Activated T-cell treated with anti-CD3 and anti-CD28 coated beads, Interleukin-2, amount 50 U/mL, for 24 hours (primary cell): ENCODE data around the gene KCNJ6.

Experiments
- DNase-seq: peaks from one replicate; pipeline ENCODE4 v3.0.0-alpha.2; 2020
- H3K27ac Mint-ChIP-seq: 2 replicates; pipeline ENCODE4 v1.8.0; 2020; ENCODE audit warnings: mild to moderate bottlenecking, mixed read lengths
- H3K27me3 Mint-ChIP-seq: 2 replicates; pipeline ENCODE4 v1.8.0; 2020; ENCODE audit warnings: mixed read lengths
- H3K36me3 Mint-ChIP-seq: 2 replicates; pipeline ENCODE4 v1.8.0; 2020; ENCODE audit warnings: low read depth, mixed read lengths
- H3K4me1 Mint-ChIP-seq: 2 replicates; pipeline ENCODE4 v1.8.0; 2020; ENCODE audit warnings: low read depth, mixed read lengths
- H3K4me3 Mint-ChIP-seq: 2 replicates; pipeline ENCODE4 v1.8.0; 2020; ENCODE audit warnings: mild to moderate bottlenecking, moderate library complexity, mixed read lengths
- H3K9me3 Mint-ChIP-seq: 2 replicates; pipeline ENCODE4 v1.8.0; 2020; ENCODE audit warnings: mixed read lengths

KCNJ6 gene

DNA sequence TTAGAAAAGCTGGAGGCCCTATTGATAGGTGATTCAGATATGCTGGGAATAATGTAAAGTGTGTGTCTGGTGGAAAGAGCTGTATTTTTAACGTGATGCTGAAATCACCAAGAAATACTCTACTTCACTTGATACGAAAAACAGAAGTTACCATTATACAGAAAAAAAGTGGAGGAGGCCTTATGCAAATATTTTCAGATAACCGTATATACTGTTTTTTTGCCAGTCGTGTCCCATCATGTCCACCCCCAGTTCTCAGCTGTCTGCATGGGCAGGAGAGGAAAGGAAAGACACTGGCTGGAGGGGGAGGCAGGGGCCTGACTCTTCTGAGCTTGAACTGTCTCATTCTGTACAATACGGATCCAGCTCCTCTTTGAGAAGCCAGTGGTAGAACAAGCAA is 51.1 kb downstream of the KCNJ6 start:
- Mint-ChIP-seq H3K36me3 (no peaks in the 10 kb centered on the region), H3K27me3 (peaks cover 21% of the 10 kb centered on the region), H3K27ac (no peak overlapping the region), H3K4me1 (no peaks in the 10 kb centered on the region), H3K4me3 (no peak overlapping the region), H3K9me3 (no peaks in the 10 kb centered on the region)
- DNase-seq: no peak

DNA sequence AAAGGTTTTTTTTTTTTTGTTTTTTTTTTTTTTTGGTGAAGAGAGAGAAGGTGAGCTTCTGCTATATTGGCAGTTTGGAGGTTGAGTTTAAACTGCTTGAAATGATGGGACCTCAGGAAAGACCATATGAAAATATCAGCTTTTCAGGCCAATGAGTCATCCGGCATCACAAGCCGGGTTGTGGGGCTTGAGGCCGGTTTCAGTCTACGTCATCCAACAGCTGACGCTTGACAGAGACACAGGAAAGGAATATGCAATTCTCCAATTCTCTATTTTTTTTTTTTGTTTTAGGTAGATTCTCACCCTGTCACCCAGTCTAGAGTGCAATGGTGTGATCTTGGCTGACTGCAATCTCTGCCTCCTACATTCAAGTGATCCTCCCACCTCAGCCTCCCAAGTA is 52.4 kb downstream of the KCNJ6 start:
- Mint-ChIP-seq H3K9me3 (no peaks in the 10 kb centered on the region), H3K27ac (no peak overlapping the region), H3K4me3 (no peak overlapping the region), H3K36me3 (no peaks in the 10 kb centered on the region), H3K4me1 (no peaks in the 10 kb centered on the region), H3K27me3 (peaks cover 26% of the 10 kb centered on the region)
- DNase-seq: no peak

DNA sequence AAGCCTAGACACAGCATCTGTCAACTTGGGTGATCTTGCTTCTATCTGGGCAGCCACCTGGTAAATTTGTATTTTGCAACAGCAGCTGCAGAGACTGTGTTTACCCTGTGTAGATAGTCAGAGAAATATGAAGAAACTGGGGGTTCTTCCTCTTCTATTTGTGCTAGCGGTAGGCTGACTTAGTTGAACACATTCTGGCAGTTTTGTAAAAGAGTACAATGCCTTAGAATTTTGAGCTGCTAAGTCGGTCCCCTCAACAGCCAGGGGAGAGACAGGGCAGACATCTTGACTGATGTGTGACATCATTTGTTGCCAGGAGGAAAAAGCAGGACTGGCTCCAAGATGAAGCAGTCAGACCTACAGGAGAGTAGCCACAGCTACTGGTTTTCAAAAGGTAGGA is 53.7 kb downstream of the KCNJ6 start:
- Mint-ChIP-seq H3K4me3 (no peak overlapping the region), H3K36me3 (no peaks in the 10 kb centered on the region), H3K27ac (no peak overlapping the region), H3K4me1 (no peaks in the 10 kb centered on the region), H3K27me3 (peaks cover 22% of the 10 kb centered on the region), H3K9me3 (no peaks in the 10 kb centered on the region)
- no peak for DNase-seq

DNA sequence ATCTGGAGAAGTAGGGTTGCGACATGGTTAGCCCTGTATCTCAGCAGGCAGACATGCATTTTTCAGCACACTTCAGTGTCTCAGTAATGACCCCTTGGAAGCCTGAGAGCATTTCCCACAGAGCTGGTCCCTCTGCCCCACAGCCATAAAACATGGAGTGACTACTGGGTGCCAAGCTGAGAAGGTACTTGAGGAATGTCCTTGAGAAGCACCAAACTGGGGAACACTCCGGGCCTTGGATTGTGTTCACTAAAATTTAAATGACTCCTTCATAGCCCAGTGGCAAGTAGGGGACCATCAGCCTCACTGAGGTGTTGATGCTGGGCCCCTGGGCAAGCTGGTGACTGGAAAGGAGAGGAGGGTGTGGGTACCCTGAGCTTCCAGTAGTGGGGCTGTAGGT is 54.7 kb downstream of the KCNJ6 start:
- Mint-ChIP-seq H3K9me3 (no peaks in the 10 kb centered on the region), H3K4me1 (no peaks in the 10 kb centered on the region), H3K36me3 (no peaks in the 10 kb centered on the region), H3K27me3 (peaks cover 22% of the 10 kb centered on the region), H3K4me3 (no peak overlapping the region), H3K27ac (no peak overlapping the region)
- no peak for DNase-seq

DNA sequence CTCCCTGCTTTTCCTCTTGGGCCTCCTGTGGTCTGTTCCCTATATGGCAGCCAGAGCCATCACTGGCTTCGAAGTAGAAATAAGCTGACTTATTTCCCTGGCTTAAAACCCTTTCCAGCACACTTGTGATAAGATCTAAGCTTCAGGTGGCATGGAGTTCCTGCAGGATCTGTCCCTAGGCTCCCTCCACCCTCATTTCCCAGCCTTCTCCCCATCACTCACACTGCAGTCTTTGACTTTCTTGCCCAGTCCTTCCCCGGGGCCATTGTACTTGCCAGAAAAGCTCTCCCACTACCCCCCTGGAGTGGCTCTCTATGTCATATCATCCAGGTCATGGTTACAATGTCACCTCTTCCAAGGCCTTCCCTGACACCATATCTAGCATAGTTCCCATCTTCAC is 55.8 kb downstream of the KCNJ6 start:
- Mint-ChIP-seq H3K36me3 (no peaks in the 10 kb centered on the region), H3K9me3 (no peaks in the 10 kb centered on the region), H3K4me3 (no peak overlapping the region), H3K4me1 (no peaks in the 10 kb centered on the region), H3K27ac (no peak overlapping the region), H3K27me3 (peaks cover 18% of the 10 kb centered on the region)
- DNase-seq: no peak

DNA sequence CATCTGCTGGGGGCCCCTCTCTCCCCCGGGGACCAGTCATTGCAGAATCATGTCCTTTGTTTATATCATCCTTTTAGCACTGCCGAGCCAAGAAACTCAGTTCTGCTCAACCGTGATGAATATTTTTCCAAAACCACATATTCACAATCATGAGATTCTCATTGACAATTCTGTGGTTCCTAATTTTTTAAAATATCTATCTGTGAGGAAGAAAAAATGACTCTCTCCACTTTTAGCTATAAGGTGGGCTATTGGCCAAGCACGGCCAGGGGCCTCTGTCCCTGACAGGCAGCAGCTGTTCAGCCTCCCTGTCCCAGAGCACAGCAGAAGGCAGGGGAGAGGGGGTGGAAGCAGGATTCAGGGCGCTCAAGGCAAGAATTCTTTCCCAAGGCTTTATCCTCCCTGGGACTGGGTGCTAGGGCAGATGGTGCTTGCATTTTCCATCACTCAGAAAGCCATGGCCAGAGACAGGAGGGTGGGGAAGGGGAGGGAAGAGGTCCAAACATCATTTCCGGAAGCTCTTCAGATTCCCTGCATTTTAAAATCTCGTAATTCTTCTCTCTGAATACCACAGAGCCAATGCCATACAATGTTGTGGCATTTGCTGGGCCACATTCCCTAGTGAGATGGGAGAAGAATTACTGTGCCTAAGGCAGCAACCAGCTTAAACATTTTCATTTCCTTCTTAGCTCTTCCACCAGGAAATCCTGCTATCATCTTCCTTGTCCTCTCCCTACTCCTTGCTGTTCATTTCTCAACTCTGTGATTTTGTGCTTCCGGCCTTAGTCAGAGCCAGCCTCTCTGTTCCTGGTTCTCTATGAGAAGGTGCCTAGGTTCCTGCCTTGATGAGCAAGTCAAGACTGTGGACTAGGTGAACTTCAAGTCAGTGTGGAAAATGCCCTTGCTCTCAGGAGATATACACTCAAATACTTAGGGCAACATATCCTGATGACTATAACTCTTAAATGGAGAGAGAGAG is 60.3 kb downstream of the KCNJ6 start:
- Mint-ChIP-seq H3K27me3 (peaks cover 13% of the 10 kb centered on the region), H3K27ac (no peak overlapping the region), H3K4me3 (no peak overlapping the region), H3K9me3 (peaks cover 12% of the 10 kb centered on the region), H3K4me1 (no peaks in the 10 kb centered on the region), H3K36me3 (no peaks in the 10 kb centered on the region)
- DNase-seq: no peak

DNA sequence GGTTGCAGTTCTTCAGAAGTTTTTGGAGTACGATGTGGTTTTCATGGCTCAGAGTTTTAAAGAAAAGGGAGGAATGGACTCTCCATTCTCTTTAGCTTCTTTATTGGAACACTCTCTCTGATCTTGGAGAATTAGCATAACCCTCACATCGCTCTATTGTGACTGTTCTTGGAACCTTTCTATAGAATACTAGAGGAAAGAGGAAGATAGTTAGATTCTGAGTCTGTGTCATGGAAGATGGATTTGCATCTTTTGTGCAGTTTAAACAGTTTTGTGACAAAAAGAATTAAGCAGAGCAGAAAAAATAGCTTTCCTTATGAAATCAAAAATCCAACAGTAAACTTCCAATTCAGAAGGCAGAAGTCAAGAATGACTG is 61.0 kb downstream of the KCNJ6 start:
- Mint-ChIP-seq H3K27ac (no peak overlapping the region), H3K36me3 (no peaks in the 10 kb centered on the region), H3K27me3 (peaks cover 8% of the 10 kb centered on the region), H3K9me3 (peaks cover 12% of the 10 kb centered on the region), H3K4me3 (no peak overlapping the region), H3K4me1 (no peaks in the 10 kb centered on the region)
- DNase-seq: no peak

DNA sequence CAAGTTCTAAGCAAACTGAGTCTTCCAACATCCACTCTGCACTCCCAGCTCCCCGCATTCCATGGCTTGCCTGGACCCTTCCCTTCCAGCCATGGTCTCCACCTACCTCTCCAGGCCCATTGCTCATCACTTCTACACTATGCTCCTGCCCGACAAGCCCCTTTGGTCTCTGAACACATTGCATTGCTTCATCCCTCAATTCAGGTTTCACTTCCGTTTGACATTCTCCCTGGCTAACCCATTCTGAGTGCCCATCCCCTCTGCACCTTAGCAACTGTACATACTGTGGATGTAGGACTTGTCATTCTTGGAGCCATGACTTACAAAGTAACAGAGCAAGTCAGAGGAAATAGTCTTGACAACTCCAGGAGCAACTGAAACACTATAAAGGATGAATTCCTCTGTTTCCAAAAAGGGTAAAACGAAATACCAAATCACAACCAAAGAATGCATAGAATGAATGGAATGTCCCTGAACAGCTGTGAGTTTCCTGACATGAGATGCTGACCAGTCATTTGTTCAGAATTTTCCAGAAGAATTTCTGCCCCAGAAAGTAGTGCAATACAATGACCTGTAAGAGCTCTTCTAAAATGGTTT is 66.7 kb downstream of the KCNJ6 start:
- Mint-ChIP-seq H3K9me3 (peaks cover 12% of the 10 kb centered on the region), H3K27me3 (peaks cover 23% of the 10 kb centered on the region), H3K36me3 (no peaks in the 10 kb centered on the region), H3K4me1 (no peaks in the 10 kb centered on the region), H3K4me3 (no peak overlapping the region), H3K27ac (no peak overlapping the region)
- DNase-seq: no peak

DNA sequence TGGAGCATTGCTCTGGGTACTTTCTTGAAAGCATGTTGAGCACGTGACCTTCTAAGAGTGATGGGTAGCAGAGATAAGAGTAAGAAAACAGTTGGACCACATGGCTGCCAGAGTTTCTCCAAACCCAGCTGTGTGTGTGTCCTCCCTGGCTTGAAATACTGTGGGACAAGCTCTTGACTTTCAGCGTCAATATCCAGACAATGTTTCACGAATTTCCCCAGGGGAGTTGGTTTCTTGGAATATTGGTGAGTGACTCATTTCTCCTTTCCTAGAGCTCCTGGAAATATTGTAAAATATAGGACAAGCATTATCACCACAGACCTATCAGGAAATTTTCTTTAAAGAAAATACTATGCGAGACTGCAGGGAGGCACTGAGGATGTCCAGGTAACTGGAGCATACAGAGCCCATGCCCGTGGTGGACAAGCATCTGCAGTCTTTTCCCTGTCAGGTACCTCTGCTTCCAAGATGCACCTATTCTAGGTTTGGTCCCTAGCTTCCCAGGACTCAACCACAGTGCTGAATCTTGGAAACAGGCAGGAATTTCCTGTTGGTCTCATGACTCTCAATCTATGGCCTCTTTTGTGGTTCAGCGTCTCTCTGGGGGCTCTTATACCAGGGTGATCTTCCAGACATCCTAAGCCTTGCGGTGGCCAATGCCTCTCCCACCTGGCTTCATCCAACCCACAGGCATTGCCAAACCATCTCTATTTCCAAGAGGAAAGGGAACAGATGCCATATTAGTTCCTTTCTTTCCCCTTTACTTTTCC is 67.4 kb downstream of the KCNJ6 start:
- Mint-ChIP-seq H3K27me3 (peaks cover 23% of the 10 kb centered on the region), H3K9me3 (peaks cover 9% of the 10 kb centered on the region), H3K27ac (no peak overlapping the region)

DNA sequence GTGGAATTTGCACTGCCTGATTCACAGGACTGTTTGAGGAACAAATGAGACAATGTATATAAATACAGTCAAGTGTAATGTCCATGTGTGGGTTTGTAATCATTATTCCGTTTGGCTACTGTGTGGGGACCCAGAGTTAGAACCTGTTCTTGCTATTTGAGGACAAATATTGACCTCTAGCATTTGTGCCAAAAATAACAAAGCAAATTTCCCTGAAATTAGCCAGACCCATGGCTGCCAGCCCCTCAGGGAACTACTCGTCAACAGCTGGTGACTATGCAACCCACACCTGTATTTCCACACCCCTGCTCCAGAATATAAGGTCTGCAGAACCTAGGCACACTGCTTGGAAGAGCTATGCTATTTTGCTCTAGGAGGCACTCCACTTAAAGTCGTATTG is 70.7 kb downstream of the KCNJ6 start:
- H3K9me3 Mint-ChIP-seq: no peaks in the 10 kb centered on the region
- no peaks in the 10 kb centered on the region for H3K4me1 Mint-ChIP-seq
- no peak overlapping the region for H3K27ac Mint-ChIP-seq
- H3K4me3 Mint-ChIP-seq: no peak overlapping the region
- peaks cover 20% of the 10 kb centered on the region for H3K27me3 Mint-ChIP-seq
- no peaks in the 10 kb centered on the region for H3K36me3 Mint-ChIP-seq
- no peak for DNase-seq

More for the DNA sequence above, 67.4 kb downstream of the KCNJ6 start:
- Mint-ChIP-seq H3K4me1 (no peaks in the 10 kb centered on the region), H3K36me3 (no peaks in the 10 kb centered on the region), H3K4me3 (no peak overlapping the region)
- DNase-seq: no peak

DNA sequence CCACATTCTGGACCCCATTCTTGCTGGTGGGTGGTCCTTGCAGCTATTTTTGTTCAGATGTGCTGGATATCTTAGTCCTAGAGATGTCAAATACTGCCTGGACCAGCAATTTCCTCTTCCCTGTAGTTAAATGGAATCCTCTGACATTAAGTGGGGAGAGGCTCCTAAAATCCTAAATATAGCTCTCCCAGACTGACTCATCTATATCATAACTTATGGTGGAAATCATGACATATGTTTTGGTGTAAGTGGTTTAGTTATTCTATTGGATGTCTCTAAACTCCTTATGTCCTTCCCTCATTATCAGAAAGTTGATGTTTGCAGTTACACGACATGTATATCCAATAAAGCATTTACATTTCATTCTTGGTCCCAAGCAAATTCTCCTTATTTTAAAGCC is 73.1 kb downstream of the KCNJ6 start:
- H3K9me3 Mint-ChIP-seq: no peaks in the 10 kb centered on the region
- H3K4me1 Mint-ChIP-seq: no peaks in the 10 kb centered on the region
- no peak overlapping the region for H3K4me3 Mint-ChIP-seq
- no peak for DNase-seq
- peaks cover 10% of the 10 kb centered on the region for H3K27me3 Mint-ChIP-seq
- no peak overlapping the region for H3K27ac Mint-ChIP-seq
- no peaks in the 10 kb centered on the region for H3K36me3 Mint-ChIP-seq

DNA sequence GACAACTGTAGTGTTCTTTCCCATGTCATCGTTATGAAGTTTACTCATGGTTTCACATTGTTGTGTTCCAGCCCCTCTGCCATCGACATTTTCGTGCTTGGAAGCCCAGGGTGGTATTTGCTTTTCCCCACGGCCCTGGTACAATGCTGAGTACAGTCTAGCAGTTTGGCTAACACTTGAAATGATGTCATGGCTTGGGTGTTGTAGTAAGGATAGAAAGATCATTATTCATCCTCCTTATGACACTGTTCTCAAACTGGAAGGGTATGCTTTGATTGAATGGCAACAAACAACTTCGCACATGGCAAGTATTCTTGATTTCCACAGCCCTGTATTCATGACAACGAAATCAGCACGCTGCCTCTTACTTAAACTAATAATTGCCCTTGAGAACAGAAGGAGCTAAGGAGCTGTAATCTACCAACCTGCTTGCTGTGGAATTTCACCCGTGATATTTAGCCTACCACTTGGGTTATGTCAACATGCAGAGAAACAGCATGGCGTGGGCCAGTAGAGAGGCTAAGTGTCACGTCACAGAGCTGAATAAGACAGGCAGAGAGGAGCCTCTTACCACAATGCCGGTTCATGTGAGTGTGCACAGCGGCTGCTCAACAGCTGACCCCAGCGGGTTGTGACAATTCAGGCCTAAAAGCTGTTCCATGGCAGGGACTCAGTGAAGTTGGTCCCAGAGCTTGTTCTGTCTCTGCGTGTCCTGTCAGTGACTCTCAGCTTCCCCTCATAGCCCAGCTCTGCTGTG is 73.9 kb downstream of the KCNJ6 start:
- H3K27me3 Mint-ChIP-seq: peaks cover 5% of the 10 kb centered on the region
- no peaks in the 10 kb centered on the region for H3K9me3 Mint-ChIP-seq
- H3K27ac Mint-ChIP-seq: no peak overlapping the region
- no peak for DNase-seq
- no peaks in the 10 kb centered on the region for H3K4me1 Mint-ChIP-seq
- H3K4me3 Mint-ChIP-seq: no peak overlapping the region
- no peaks in the 10 kb centered on the region for H3K36me3 Mint-ChIP-seq

DNA sequence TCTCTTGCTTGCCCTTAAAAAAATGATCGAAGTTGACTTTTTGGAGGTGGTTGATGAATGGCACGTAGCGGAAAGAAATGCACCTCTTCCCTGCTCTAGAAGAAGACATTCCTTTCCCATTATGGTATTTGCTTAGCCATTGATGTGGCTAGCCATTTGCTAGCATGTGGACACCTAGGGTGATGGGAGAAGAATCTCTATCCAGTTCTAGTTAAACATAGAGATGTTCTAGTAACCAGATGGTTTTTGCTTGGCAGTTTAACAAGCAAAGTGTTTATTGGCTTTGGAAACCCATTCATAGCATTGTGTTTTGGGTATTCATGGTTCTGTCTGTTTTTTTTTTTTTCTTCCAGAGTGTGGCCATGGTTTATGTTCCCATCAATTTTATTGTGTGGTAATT is 78.9 kb downstream of the KCNJ6 start:
- H3K4me3 Mint-ChIP-seq: no peak overlapping the region
- no peaks in the 10 kb centered on the region for H3K36me3 Mint-ChIP-seq
- no peaks in the 10 kb centered on the region for H3K9me3 Mint-ChIP-seq
- no peak for DNase-seq
- peaks cover 8% of the 10 kb centered on the region for H3K27me3 Mint-ChIP-seq
- no peak overlapping the region for H3K27ac Mint-ChIP-seq
- no peaks in the 10 kb centered on the region for H3K4me1 Mint-ChIP-seq

DNA sequence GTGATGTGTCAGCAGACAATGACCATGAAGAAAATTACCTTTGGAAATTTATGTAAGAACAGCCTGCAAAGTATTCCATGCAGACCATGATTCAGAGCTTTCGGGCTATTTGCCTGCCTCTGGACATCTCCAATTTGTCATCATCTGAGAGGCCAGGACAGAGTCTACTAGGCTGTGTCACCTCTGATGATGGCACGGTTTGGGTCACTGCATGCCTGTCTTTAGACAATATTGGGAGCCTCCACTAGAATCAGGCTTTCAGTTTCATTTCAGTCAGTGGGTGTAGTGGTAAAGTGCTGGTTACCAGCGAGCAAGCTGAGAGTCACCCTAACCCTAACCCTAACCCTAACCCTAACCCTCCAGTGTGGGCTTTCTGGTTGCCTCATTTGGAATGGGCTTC is 80.8 kb downstream of the KCNJ6 start:
- no peak for DNase-seq
- H3K36me3 Mint-ChIP-seq: no peaks in the 10 kb centered on the region
- H3K9me3 Mint-ChIP-seq: no peaks in the 10 kb centered on the region
- H3K4me1 Mint-ChIP-seq: no peaks in the 10 kb centered on the region
- H3K27ac Mint-ChIP-seq: no peak overlapping the region
- peaks cover 8% of the 10 kb centered on the region for H3K27me3 Mint-ChIP-seq
- H3K4me3 Mint-ChIP-seq: no peak overlapping the region
